Fibroblast of upper back skin (primary cell): ENCODE measurements around the gene MZT2B.
"Not testable (repeated sequence)": the region's sequence is repeated elsewhere in the genome, so short reads cannot be mapped to it uniquely, and the experiment has no call there.

ENCODE experiments used
- DNase-seq: peaks from one replicate; pipeline ENCODE4 v3.0.0-alpha.2; 2013

The MZT2B gene

DNA sequence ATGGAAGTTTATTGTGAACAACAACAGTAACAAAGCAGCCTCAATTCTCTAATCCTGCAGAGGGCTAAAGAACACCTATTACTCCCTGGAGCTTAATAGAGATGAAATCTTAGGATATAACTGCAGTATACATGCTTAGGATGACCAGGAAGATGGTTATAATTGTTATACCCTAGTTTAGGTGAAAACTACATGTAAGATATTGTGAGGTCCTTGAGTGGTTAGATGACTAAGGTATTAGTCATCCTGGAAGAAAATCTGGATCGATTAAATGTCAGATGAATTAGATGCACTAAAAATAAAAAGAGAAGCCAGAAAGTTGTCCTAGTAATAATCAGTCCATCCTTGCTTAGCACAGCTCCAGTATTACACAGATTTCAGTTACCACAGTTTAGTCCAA, 38.4 kb downstream of the MZT2B start:
- DNase-seq, result not testable (repeated sequence)

DNA sequence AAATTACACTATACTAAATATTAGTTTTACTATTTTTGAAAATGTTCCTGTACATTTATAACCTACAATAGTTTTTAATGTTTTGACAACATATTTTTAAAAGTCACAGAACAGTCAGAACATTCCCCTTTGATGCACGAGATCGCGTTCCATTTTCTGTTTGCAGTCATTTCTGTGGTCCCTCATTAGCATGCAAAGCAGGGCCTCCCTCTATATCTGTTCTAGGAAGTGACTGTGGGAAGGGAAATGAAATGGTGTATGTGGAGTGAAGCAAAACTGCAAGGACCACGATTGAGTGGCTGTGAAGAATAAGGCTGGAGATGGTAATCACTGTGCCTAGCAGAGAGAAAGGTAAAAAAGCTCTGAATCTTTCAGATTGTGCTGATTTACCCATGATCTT, 40.5 kb downstream of the MZT2B start:
- not testable (repeated sequence) for DNase-seq

DNA sequence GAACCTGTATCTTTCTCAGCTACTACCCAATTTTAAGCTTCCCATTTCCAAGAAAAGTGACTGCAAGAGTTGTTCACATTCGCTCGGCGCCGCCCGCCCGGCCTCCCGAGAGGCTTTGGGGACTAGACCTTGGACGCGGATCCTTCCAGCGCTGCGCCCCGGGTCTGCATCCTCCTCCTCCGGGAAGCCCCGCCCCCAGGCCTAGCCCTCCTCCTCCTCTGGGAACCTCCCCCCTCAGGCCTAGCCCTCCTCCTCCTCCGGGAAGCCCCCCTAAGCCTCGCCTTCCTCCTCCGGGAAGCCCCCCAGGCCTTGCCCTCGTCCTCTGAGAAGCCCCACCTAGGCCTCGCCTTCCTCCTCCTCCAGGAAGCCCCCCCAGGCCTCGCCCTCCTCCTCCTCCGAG, 45.9 kb downstream of the MZT2B start:
- not testable (repeated sequence) for DNase-seq

DNA sequence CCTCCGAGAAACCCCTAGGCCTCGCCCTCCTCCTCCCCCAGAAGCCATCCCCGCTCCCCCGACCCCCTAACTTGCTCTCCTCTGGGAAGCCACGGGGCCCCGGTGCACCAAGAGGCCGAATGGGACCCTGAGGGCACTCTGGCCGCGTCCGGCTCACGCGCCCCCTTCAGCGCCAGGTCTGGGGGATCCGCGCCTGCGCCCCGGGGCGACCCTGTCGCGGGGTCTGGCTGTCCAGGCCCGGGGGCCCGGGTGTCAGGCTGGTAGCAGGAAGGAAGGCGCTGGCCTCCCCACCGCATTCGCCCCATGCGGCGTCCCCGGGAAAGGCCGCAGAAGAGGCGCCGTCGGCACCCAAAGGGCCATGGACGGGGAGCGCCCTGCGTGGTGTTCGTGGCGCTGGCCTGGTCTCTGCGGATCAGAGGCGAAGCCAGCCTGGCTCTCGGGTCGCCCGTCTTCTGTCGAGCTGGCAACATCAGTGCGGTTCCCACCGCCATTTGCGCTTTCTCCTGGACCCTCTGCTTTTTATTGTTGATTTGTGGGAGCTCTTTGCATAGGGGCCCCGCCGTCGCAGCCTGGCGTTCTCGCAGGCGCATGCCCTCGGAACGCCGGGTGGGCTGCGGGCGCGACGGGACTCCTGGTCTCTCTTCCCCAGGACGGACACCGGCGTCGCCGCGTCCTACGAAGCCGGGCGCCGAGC, 46.6 kb downstream of the MZT2B start:
- DNase-seq, result not testable (repeated sequence)

DNA sequence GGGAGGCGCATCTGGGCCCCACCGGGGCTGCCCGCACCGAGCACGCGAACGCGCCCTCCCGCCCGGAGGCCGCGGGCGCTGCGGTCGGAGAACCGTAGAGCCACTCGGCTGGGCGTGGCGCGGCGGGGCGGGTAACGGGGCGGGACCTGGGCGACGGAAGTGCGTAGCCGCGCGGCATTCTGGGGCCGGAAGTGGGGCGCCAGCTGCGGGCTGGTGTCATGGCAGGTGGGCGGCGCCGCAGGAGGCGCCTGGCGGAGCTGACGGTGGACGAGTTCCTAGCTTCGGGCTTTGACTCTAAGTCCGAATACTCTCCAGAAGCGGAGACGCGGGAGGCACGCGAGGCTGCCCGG, 47.1 kb downstream of the MZT2B start:
- DNase-seq, result peak; percentile 31

DNA sequence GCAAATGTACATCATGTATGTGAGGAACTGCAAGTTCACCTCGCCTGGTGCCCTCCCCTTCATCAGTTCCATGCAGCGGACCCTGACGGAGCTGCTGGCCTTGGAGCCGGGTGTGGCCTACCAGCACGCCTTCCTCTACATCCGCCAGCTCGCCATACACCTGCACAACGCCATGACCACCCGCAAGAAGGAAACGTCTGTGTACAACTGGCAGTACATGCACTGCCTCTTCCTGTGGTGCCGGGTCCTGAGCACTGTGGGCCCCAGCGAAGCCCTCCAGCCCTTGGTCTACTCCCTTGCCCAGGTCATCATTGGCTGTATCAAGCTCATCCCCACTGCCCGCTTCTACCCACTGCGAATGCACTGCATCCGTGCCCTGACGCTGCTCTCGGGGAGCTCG, 48.3 kb downstream of the MZT2B start:
- not testable (repeated sequence) for DNase-seq

DNA sequence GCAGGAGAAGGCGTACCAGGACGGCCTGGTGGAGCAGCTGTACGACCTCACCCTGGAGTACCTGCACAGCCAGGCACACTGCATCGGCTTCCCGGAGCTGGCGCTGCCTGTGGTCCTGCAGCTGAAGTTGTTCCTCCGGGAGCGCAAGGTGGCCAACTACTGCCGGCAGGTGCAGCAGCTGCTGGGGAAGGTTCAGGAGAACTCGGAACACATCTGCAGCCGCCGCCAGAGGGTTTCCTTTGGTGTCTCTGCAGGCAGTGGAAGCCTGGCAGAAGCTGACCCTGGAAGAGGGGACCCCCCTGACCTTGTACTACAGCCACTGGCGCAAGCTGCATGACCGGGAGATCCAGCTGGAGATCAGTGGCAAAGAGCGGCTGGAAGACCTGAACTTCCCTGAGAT, 48.8 kb downstream of the MZT2B start:
- DNase-seq, result not testable (repeated sequence)

DNA sequence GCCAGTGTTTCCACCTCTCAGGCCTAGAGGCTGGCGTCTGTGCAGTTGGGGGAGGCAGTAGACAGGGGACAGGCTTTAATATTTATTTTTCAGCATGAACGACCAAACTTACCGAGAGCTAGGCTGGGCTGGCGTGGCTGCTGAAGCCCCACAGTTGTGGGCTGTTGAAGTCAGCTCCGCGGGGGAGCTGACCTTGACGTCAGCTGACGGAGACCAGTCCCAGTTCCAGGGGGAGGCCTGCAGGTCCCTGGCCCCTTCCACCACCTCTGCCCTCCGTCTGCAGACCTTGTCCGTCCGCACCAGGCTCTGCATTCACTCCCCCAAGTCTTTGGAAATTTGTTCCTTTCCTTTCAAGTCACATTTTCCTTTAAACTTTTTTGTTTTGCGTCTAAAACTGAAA, 49.6 kb downstream of the MZT2B start:
- no peak for DNase-seq

DNA sequence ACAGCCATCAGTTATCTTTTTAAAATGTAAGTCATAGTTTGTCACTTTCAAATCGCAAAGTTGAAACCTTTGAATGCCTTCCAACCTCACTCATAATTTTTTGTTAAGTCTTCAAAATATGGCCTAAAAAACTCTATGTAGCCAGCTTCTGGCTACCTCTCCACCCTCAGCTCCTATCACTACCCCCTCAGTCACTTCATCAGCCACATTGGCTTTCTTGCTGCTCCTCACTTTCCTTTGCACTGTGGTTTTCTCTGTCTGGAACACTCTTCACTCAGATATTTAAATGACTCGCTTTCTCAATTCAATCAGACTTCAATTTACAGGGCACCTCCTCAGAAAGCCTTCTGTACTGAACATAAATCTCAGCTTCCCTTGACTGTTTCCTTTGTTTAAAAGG, 51.0 kb downstream of the MZT2B start:
- DNase-seq, result not testable (repeated sequence)

DNA sequence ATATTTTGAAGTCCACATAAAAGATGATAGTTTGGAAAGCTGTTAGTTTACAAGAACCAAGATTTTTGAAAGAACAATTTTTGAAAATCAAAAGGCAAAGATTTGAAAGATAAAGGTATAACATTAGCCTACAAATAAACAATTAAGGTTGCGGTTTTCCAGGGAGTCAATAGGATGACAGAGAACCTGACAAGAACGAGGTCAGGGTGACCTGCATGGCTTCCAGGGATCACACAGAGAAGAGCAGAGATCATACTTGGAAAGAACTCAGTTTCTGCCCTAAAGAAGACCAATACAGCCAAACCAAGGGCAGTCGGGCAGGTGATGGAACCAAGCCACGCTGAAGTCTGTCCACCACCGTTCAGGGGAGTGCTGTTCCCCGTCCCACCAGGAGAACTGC, 57.5 kb downstream of the MZT2B start:
- not testable (repeated sequence) for DNase-seq
